DND-41 (cell line): ENCODE results near the gene CCDC24.

Experiments used
- ATAC-seq: fragments of 200-7000 bp; cut with Tn5 transposase; 3 replicates; pipeline ENCODE4 v1.9.1; 2021; ENCODE audit warnings: low read depth; ENCODE audit not compliant: insufficient read depth
- DNase-seq: peaks from one replicate; pipeline ENCODE4 v3.0.0-alpha.2; 2020
- H2AFZ ChIP-seq: 2 replicates; pipeline ENCODE4 v1.6.0; 2012; ENCODE audit warnings: low read depth, low read length
- H3K27ac ChIP-seq: 2 replicates; pipeline ENCODE4 v1.5.1; 2012; ENCODE audit warnings: low read length, inconsistent platforms
- H3K27me3 ChIP-seq: fragments of 200-600 bp; sonication (generic); 2 replicates; pipeline ENCODE4 v1.6.0; 2012; ENCODE audit warnings: low read length, mild to moderate bottlenecking, inconsistent platforms; ENCODE audit not compliant: insufficient read depth, poor library complexity
- H3K36me3 ChIP-seq: 2 replicates; pipeline ENCODE4 v1.5.1; 2012; ENCODE audit warnings: low read length, inconsistent platforms; ENCODE audit not compliant: insufficient read depth
- H3K4me1 ChIP-seq: 2 replicates; pipeline ENCODE4 v1.5.1; 2012; ENCODE audit warnings: mild to moderate bottlenecking, low read length; ENCODE audit not compliant: insufficient read depth
- H3K4me2 ChIP-seq: 2 replicates; pipeline ENCODE4 v1.6.0; 2012; ENCODE audit warnings: mild to moderate bottlenecking, moderate library complexity, low read length, inconsistent platforms; ENCODE audit not compliant: insufficient read depth
- H3K4me3 ChIP-seq, 2 experiments: fragments of 200-600 bp in 1 of 2; shearing (Covaris generic) in 1 of 2; 2 replicates each; pipeline ENCODE4 v1.5.1; 2012 to 2016; ENCODE audit warnings: inconsistent platforms in 2 of 2, low read length in 2 of 2, mild to moderate bottlenecking in 2 of 2, low read depth in 1 of 2, moderate library complexity in 1 of 2
- H3K79me2 ChIP-seq: 2 replicates; pipeline ENCODE4 v1.6.0; 2012; ENCODE audit warnings: low read length, inconsistent platforms; ENCODE audit not compliant: insufficient read depth
- H3K9ac ChIP-seq: 2 replicates; pipeline ENCODE4 v1.6.0; 2012; ENCODE audit warnings: low read depth, mild to moderate bottlenecking, inconsistent platforms, low read length, moderate library complexity
- H3K9me3 ChIP-seq: 2 replicates; pipeline ENCODE4 v1.5.1; 2012; ENCODE audit warnings: low read length, moderate library complexity, mild to moderate bottlenecking, inconsistent platforms; ENCODE audit not compliant: insufficient read depth, severe bottlenecking
- H4K20me1 ChIP-seq: 2 replicates; pipeline ENCODE4 v1.6.0; 2012; ENCODE audit warnings: low read length; ENCODE audit not compliant: insufficient read depth
- EZH2 ChIP-seq: IDR thresholded peaks from 3 replicates; pipeline ENCODE4 v1.6.1; 2012; ENCODE audit warnings: borderline replicate concordance, low read depth, mild to moderate bottlenecking, moderate library complexity, low read length, inconsistent platforms; ENCODE audit not compliant: severe bottlenecking
- TF ChIP-seq, protein P1 (sequence below): IDR thresholded peaks from 2 replicates; pipeline ENCODE4 v1.5.1; 2012; ENCODE audit warnings: borderline replicate concordance, low read length, moderate library complexity, mild to moderate bottlenecking; ENCODE audit not compliant: poor library complexity, severe bottlenecking; ENCODE audit errors: extremely low read depth

The CCDC24 gene

DNA sequence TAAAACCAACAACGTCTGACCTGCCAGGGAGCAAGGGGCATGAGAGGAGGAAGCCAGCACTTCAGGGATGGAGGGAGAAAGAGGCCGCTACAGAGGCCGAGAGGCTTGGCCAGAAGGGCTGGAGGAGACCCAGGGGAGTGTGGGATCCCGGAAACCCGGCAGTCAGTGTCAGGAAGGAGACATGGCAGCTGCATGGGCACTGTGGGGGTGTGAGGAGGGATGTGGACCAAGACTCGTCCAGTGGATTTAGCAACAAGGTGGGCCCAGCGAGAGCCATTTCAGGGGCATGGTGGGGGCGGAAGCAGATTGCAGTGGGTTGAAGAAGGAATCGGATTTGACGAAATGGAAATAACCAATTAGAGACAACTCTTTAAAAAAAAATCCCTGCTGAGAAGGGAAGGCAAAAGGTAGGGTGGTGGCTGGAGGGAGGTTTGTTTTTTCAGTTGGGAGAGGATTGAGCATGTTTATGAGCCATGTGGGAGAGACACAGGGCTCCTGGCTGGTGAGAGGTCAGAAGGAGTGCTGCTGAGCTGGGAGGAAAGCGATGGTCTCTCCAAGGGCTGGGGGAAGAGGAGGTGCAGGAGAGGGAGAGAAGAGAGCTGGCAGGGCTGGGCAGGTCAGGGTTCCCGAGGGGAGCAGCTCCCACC, 8.0 kb upstream of the CCDC24 start:
- H2AFZ ChIP-seq = no peak overlapping the region
- no peaks in the 10 kb centered on the region for H3K9me3 ChIP-seq
- H3K27me3 ChIP-seq = peaks cover 11% of the 10 kb centered on the region
- peaks cover 3% of the 10 kb centered on the region; the same call in 1 of the 2 replicates for H4K20me1 ChIP-seq
- TF ChIP-seq, protein P1, sequence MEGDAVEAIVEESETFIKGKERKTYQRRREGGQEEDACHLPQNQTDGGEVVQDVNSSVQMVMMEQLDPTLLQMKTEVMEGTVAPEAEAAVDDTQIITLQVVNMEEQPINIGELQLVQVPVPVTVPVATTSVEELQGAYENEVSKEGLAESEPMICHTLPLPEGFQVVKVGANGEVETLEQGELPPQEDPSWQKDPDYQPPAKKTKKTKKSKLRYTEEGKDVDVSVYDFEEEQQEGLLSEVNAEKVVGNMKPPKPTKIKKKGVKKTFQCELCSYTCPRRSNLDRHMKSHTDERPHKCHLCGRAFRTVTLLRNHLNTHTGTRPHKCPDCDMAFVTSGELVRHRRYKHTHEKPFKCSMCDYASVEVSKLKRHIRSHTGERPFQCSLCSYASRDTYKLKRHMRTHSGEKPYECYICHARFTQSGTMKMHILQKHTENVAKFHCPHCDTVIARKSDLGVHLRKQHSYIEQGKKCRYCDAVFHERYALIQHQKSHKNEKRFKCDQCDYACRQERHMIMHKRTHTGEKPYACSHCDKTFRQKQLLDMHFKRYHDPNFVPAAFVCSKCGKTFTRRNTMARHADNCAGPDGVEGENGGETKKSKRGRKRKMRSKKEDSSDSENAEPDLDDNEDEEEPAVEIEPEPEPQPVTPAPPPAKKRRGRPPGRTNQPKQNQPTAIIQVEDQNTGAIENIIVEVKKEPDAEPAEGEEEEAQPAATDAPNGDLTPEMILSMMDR = no peak
- no peak for TF ChIP-seq EZH2
- no peaks in the 10 kb centered on the region for H3K79me2 ChIP-seq
- H3K4me3 ChIP-seq = no peak overlapping the region
- H3K36me3 ChIP-seq = peaks cover 1% of the 10 kb centered on the region
- H3K4me1 ChIP-seq = peaks cover 10% of the 10 kb centered on the region
- no peak overlapping the region for H3K27ac ChIP-seq
- no peak overlapping the region for H3K4me2 ChIP-seq
- no peak overlapping the region for H3K9ac ChIP-seq
- no peak for ATAC-seq
- DNase-seq = no peak

- Histone ChIP-seq H3K9me3 (no peaks in the 10 kb centered on the region), H3K4me1 (peaks cover 1% of the 10 kb centered on the region; the same call in 1 of the 2 replicates), H2AFZ (no peak overlapping the region), H4K20me1 (no peaks in the 10 kb centered on the region), H3K4me3 (no peak overlapping the region), H3K27me3 (peaks cover 11% of the 10 kb centered on the region), H3K79me2 (no peaks in the 10 kb centered on the region), H3K36me3 (no peaks in the 10 kb centered on the region), H3K27ac (no peak overlapping the region), H3K4me2 (no peak overlapping the region), H3K9ac (no peak overlapping the region)
- ATAC-seq = no peak
- DNase-seq = no peak
- TF ChIP-seq, protein P1 = no peak
- no peak for TF ChIP-seq EZH2
Measured at GRCh38 chr1:43984855-43985254, 6.5 kb upstream of the CCDC24 start.

- no peak overlapping the region for H3K9ac ChIP-seq
- no peaks in the 10 kb centered on the region for H3K36me3 ChIP-seq
- no peak for TF ChIP-seq EZH2
- TF ChIP-seq, protein P1 = no peak
- ATAC-seq = no peak
- no peak overlapping the region for H2AFZ ChIP-seq
- H3K27me3 ChIP-seq = peaks cover 8% of the 10 kb centered on the region
- no peak overlapping the region for H3K27ac ChIP-seq
- H3K4me2 ChIP-seq = no peak overlapping the region
- no peaks in the 10 kb centered on the region for H4K20me1 ChIP-seq
- no peak overlapping the region for H3K4me3 ChIP-seq
- H3K79me2 ChIP-seq = no peaks in the 10 kb centered on the region
- DNase-seq = no peak
- H3K4me1 ChIP-seq = peaks cover 3% of the 10 kb centered on the region
- H3K9me3 ChIP-seq = no peaks in the 10 kb centered on the region
Measured at GRCh38 chr1:43985984-43986595, 5.3 kb upstream of the CCDC24 start.
